Testis (tissue), 3 donors: ENCODE results near the gene HOXC11. TPM values are rescaled to one million over a fixed set of nuclear protein-coding genes. Genes with fewer than 3 reads are reported as not detected.
A peak's percentile ranks its signal among the peaks of the same experiment; 100 is the strongest.

Experiments used
- DNase-seq: peaks from one replicate; pipeline ENCODE4 v3.0.0-alpha.2; 2019
- H3K27ac ChIP-seq, 2 donors: fragments of 200-600 bp; sonication (generic); one replicate each; pipeline ENCODE4 v1.5.1; 2019
- H3K27me3 ChIP-seq: fragments of 200-600 bp; sonication (generic); one replicate; pipeline ENCODE4 v1.5.1; 2019
- H3K36me3 ChIP-seq: fragments of 200-600 bp; sonication (generic); one replicate; pipeline ENCODE4 v1.5.1; 2017; ENCODE audit warnings: low read depth; ENCODE audit errors: missing control alignments
- H3K4me1 ChIP-seq: fragments of 200-600 bp; sonication (generic); one replicate; pipeline ENCODE4 v1.5.1; 2019
- H3K4me3 ChIP-seq, 2 donors: fragments of 200-600 bp; sonication (generic); one replicate each; pipeline ENCODE4 v1.5.1; 2017 to 2019
- H3K9me3 ChIP-seq: fragments of 200-600 bp; sonication (generic); one replicate; pipeline ENCODE4 v1.5.1; 2017
- POLR2A ChIP-seq: fragments of 450-650 bp; IDR thresholded peaks from one replicate; pipeline ENCODE4 v1.6.1; 2017; ENCODE audit warnings: antibody characterized with exemption, mild to moderate bottlenecking, moderate library complexity
- WGBS, 2 donors: methylation state at CpG; one replicate each; pipeline ENCODE4 v1.1.5; 2018; 5-methylcytosine and 5-hydroxymethylcytosine counted together
- intact Hi-C: fragments of 100-400 bp; cut with DNase I; formaldehyde crosslinking; loops from one replicate; pipeline ENCODE4 v1.15.1; 2023; ENCODE audit warnings: low total_unique reads
- polyA plus RNA-seq: library from polyadenylated mRNA; stranded (reverse); fragments of 350-450 nt; fragmentation: Illumina TruSeq; extraction: RNeasy Lipid Tissue Mini Kit (QIAGEN cat#74804); gene quantifications from one replicate; pipeline ENCODE4 v1.2.3, GENCODE V29; 2014; ENCODE audit warnings: low read depth, low replicate concordance; ENCODE audit not compliant: insufficient read depth
- total RNA-seq, 2 donors: library from RNA; depleted of rRNA; stranded (reverse); fragments of >200 nt; gene quantifications; one replicate each; pipeline ENCODE4 v1.2.3, GENCODE V29; 2016
- TF ChIP-seq, protein P1 (sequence below), 3 experiments: fragments of 450-650 bp in 2 of 3; fragments of 200-600 bp in 1 of 3; sonication (generic) in 1 of 3; IDR thresholded peaks; one replicate each; pipeline ENCODE4 v1.5.1; 2016 to 2019; ENCODE audit warnings: antibody characterized with exemption in 3 of 3, mild to moderate bottlenecking in 2 of 3, moderate library complexity in 1 of 3

HOXC11 gene
- total and polyA plus RNA-seq, 3 donors from 2014 or later: 0.18 to 1.1 (median 0.25) TPM

DNA sequence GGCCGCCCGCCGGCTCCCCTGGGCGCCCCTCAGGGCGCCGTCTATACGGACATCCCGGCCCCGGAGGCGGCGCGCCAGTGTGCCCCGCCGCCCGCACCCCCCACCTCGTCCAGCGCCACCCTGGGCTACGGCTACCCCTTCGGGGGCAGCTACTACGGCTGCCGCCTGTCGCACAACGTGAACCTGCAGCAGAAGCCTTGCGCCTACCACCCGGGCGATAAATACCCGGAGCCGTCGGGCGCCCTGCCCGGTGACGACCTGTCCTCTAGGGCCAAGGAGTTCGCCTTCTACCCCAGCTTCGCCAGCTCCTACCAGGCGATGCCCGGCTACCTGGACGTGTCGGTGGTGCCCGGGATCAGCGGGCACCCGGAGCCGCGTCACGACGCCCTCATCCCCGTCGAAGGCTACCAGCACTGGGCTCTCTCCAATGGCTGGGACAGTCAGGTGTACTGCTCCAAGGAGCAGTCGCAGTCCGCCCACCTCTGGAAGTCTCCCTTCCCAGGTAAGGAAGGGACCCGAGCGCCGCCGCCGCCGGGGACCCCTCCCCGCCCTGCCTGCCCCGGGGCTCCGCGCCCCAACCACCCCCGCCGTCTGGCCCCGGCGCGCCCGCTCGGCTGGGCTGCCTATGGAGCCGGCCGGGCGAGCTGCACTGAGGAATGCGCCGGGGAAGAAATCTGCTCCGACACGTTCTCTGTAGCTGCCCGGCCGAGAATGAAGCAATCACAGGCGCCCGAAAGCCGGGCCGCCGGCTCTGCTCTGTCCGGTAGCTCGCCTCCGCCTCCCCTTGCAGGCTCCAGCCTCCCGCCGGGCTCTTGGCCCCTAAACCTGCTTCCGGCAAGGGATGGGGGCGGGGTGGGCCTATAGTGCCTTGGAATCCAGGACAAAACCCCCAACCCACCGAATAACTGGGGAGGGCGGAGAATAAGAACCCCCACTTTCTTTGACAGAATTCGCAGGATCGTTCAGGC lies 33.5 kb upstream of the HOXC11 start:
- Histone ChIP-seq H3K36me3 (no peaks in the 10 kb centered on the region), H3K4me1 (no peaks in the 10 kb centered on the region), H3K9me3 (no peaks in the 10 kb centered on the region), H3K27me3 (peaks cover 12% of the 10 kb centered on the region), H3K4me3 (peak overlapping the region; percentile 32 to 39), H3K27ac (no peak overlapping the region)
- 3 to 4% methylated on average over 40 to 66 of the region's 91 CpGs for WGBS, 2 donors
- DNase-seq: no peak
- intact Hi-C loops: no loop called here
- TF ChIP-seq, protein P1, sequence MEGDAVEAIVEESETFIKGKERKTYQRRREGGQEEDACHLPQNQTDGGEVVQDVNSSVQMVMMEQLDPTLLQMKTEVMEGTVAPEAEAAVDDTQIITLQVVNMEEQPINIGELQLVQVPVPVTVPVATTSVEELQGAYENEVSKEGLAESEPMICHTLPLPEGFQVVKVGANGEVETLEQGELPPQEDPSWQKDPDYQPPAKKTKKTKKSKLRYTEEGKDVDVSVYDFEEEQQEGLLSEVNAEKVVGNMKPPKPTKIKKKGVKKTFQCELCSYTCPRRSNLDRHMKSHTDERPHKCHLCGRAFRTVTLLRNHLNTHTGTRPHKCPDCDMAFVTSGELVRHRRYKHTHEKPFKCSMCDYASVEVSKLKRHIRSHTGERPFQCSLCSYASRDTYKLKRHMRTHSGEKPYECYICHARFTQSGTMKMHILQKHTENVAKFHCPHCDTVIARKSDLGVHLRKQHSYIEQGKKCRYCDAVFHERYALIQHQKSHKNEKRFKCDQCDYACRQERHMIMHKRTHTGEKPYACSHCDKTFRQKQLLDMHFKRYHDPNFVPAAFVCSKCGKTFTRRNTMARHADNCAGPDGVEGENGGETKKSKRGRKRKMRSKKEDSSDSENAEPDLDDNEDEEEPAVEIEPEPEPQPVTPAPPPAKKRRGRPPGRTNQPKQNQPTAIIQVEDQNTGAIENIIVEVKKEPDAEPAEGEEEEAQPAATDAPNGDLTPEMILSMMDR (IDR thresholded peaks at IDR 0.05): no peak
- TF ChIP-seq POLR2A: no peak

DNA sequence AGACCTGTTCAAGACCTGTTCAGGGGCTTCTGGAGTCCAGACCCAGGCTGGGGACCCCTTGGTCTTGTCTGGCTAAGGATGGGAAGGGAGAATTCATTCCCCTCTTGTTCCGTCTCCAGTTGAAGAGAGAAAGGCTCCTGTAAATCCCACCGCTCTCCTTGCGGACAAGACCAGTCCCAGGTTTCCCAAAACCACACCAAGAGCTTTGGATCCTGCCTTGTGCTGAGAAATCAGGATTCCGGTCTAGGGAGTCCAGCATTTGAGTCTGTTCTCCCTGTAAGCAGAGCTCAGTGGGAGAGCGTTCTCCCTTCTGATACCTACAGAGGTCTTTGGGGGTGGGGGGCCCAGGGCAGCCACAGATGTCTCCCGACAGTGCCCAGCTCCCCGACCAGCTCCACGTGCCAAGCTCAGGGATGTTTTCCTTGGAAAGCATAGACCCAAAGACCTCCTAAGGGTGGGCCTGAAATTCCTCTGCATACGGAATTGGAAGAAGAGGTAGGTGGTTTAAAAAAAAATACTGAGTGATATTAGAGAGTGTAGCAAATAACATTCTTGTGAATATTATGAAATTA lies 32.4 kb upstream of the HOXC11 start:
- H3K9me3 ChIP-seq: no peaks in the 10 kb centered on the region
- H3K36me3 ChIP-seq: no peaks in the 10 kb centered on the region
- H3K27me3 ChIP-seq: peaks cover 12% of the 10 kb centered on the region
- TF ChIP-seq, protein P1 (IDR thresholded peaks at IDR 0.05): no peak
- no peak for TF ChIP-seq POLR2A
- no peaks in the 10 kb centered on the region for H3K4me1 ChIP-seq
- no peak for DNase-seq
- H3K27ac ChIP-seq: no peak overlapping the region
- intact Hi-C loops: no loop called here
- 6 to 8% methylated on average over 9 of the region's 9 CpGs for WGBS, 2 donors
- H3K4me3 ChIP-seq: no peak overlapping the region

- DNase-seq: no peak
- H3K36me3 ChIP-seq: no peaks in the 10 kb centered on the region
- no peak for TF ChIP-seq POLR2A
- TF ChIP-seq, protein P1 (IDR thresholded peaks at IDR 0.05): no peak
- no peaks in the 10 kb centered on the region for H3K4me1 ChIP-seq
- H3K27ac ChIP-seq: no peak overlapping the region
- no peak overlapping the region for H3K4me3 ChIP-seq
- H3K27me3 ChIP-seq: peaks cover 12% of the 10 kb centered on the region
- intact Hi-C loops: no loop called here
- H3K9me3 ChIP-seq: no peaks in the 10 kb centered on the region
Measured at GRCh38 chr12:53941187-53941586, 31.7 kb upstream of the HOXC11 start.

- Histone ChIP-seq H3K27me3 (peaks cover 9% of the 10 kb centered on the region), H3K4me1 (no peaks in the 10 kb centered on the region), H3K9me3 (no peaks in the 10 kb centered on the region), H3K4me3 (no peak overlapping the region), H3K27ac (no peak overlapping the region), H3K36me3 (no peaks in the 10 kb centered on the region)
- TF ChIP-seq POLR2A: no peak
- TF ChIP-seq, protein P1 (IDR thresholded peaks at IDR 0.05): no peak
- 32 to 38% methylated on average over 5 of the region's 5 CpGs for WGBS, 2 donors
- intact Hi-C loops: no loop called here
- no peak for DNase-seq
Measured at GRCh38 chr12:53941750-53942149, 31.2 kb upstream of the HOXC11 start.
